Stimulated activated CD4-positive, alpha-beta T cell treated with anti-CD3 and anti-CD28 coated beads, Interleukin-2, amount 100 ng/mL, for 24 hours (primary cell): Measurements from ENCODE around the gene INPP5A.

Experiments
- DNase-seq, 2 donors: peaks; one replicate each; pipeline ENCODE4 v3.0.0-alpha.2; 2020

Gene INPP5A

GRCh38 chr10:132681858-132682755 is 144.5 kb downstream of the INPP5A start:
- no peak for DNase-seq

- peak; percentile 25 to 37 for DNase-seq
These were observed 146.7 kb downstream of the INPP5A start for GRCh38 chr10:132684164-132684891.

- DNase-seq: peak in 1 of 2 donors; percentile 10
These were observed 147.7 kb downstream of the INPP5A start for GRCh38 chr10:132685101-132685891.

- no peak for DNase-seq
These were observed 148.5 kb downstream of the INPP5A start for GRCh38 chr10:132685921-132686680.

- no peak for DNase-seq
These were observed 149.8 kb downstream of the INPP5A start for GRCh38 chr10:132687181-132687892.

GRCh38 chr10:132687893-132688579 is 150.4 kb downstream of the INPP5A start:
- no peak for DNase-seq

GRCh38 chr10:132688580-132689420 is 151.2 kb downstream of the INPP5A start:
- no peak for DNase-seq

GRCh38 chr10:132689721-132690360 is 152.3 kb downstream of the INPP5A start:
- DNase-seq: no peak

GRCh38 chr10:132690401-132690800 is 152.8 kb downstream of the INPP5A start:
- no peak for DNase-seq

GRCh38 chr10:132690821-132691610 is 153.4 kb downstream of the INPP5A start:
- no peak for DNase-seq

GRCh38 chr10:132691711-132692153 is 154.1 kb downstream of the INPP5A start:
- DNase-seq: no peak

- no peak for DNase-seq
These were observed 154.7 kb downstream of the INPP5A start for GRCh38 chr10:132692311-132692710.

- DNase-seq: no peak
These were observed 156.1 kb downstream of the INPP5A start for GRCh38 chr10:132693676-132694075.

GRCh38 chr10:132696204-132696603 is 158.6 kb downstream of the INPP5A start:
- DNase-seq: no peak

- no peak for DNase-seq
These were observed 159.4 kb downstream of the INPP5A start for GRCh38 chr10:132696728-132697577.

GRCh38 chr10:132697578-132698200 is 160.1 kb downstream of the INPP5A start:
- no peak for DNase-seq

- DNase-seq: no peak
These were observed 160.7 kb downstream of the INPP5A start for GRCh38 chr10:132698211-132698751.
